NB4 (cell line): ENCODE data around the gene MPHOSPH8.

Experiments
- DNase-seq: peaks from one replicate; pipeline ENCODE4 v3.0.0; 2010; ENCODE audit warnings: low read depth
- H3K4me3 ChIP-seq: one replicate; pipeline ENCODE4 v1.5.1; 2011; ENCODE audit warnings: mild to moderate bottlenecking, low read depth, low read length, moderate library complexity
- MYC ChIP-seq: IDR thresholded peaks from 2 replicates; pipeline ENCODE4 v1.6.1; 2011; ENCODE audit warnings: low read depth, low read length
- POLR2A ChIP-seq: IDR thresholded peaks from 2 replicates; pipeline ENCODE4 v1.6.1; 2011; ENCODE audit warnings: mild to moderate bottlenecking; ENCODE audit not compliant: insufficient read length; ENCODE audit errors: extremely low read depth
- TF ChIP-seq, protein P1 (sequence below): IDR thresholded peaks from 2 replicates; pipeline ENCODE4 v1.6.1; 2011; ENCODE audit warnings: low read depth, low read length
- TF ChIP-seq, protein P2 (sequence below): IDR thresholded peaks from one replicate; pipeline ENCODE4 v1.5.1; 2012; ENCODE audit warnings: low read depth, low read length

The MPHOSPH8 gene

DNA sequence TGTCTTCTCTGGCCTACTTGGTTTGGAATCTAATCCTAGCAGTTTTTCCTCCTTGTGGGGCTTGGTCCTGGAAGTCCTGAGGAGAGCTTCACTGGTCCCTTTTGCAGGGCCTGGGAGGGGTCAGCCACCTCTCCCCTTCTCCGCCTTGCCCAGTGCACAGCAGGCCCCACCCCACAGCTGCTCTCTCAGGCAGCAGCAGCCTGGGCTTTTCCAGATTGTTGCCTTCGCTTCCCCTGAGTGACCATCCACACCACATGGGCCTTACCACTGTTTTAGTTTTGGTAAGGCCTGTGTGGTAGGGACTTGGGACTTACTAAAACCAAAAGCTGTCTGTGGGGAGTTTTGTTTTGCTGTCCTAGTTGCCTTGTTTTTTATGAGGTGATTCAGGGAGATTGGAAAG, 11.5 kb downstream of the MPHOSPH8 start:
- TF ChIP-seq, protein P1, sequence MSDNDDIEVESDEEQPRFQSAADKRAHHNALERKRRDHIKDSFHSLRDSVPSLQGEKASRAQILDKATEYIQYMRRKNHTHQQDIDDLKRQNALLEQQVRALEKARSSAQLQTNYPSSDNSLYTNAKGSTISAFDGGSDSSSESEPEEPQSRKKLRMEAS: no peak
- TF ChIP-seq, protein P2, sequence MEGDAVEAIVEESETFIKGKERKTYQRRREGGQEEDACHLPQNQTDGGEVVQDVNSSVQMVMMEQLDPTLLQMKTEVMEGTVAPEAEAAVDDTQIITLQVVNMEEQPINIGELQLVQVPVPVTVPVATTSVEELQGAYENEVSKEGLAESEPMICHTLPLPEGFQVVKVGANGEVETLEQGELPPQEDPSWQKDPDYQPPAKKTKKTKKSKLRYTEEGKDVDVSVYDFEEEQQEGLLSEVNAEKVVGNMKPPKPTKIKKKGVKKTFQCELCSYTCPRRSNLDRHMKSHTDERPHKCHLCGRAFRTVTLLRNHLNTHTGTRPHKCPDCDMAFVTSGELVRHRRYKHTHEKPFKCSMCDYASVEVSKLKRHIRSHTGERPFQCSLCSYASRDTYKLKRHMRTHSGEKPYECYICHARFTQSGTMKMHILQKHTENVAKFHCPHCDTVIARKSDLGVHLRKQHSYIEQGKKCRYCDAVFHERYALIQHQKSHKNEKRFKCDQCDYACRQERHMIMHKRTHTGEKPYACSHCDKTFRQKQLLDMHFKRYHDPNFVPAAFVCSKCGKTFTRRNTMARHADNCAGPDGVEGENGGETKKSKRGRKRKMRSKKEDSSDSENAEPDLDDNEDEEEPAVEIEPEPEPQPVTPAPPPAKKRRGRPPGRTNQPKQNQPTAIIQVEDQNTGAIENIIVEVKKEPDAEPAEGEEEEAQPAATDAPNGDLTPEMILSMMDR: no peak
- TF ChIP-seq MYC: no peak
- no peak for TF ChIP-seq POLR2A
- no peak for DNase-seq
- no peak overlapping the region for H3K4me3 ChIP-seq

DNA sequence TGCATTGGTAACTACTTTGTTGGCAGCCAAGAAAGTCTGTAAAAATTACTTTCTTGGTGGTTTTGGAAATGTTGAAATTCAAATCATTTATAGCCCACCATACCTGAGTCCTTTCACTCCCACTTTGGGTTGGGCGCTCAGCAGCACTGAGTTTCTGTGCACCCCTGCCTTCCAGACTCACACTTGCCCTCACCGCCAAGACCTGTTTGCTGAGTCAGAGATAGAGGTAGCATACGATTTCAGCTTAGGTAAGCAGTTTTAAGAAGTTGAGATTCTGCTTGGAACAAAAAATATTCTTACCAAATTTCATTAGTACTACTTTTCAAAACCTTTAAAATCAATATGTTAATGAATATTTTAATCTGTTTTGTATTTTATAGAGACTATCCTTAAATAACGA, 12.6 kb downstream of the MPHOSPH8 start:
- TF ChIP-seq, protein P1: no peak
- no peak for TF ChIP-seq MYC
- TF ChIP-seq, protein P2: no peak
- no peak for TF ChIP-seq POLR2A
- H3K4me3 ChIP-seq: no peak overlapping the region
- no peak for DNase-seq

DNA sequence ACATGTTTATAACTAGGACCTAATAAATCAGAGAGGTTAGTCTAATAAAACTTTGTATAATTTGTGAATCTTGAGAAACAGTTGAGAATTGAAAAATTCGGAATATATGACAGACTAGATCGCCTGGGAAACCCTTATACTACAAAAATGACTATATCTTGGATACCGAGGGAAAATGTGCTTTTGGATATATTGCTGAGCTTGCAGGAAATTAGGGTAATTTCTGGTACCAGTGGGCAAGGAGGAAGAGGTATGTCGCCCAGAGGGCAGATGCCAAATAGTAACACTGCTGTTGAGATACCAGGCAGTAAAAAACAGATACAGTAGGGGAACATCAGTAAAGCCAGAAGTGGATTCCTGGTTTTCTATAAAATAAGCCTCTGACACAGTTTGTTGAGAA, 17.3 kb downstream of the MPHOSPH8 start:
- H3K4me3 ChIP-seq: no peak overlapping the region

DNA sequence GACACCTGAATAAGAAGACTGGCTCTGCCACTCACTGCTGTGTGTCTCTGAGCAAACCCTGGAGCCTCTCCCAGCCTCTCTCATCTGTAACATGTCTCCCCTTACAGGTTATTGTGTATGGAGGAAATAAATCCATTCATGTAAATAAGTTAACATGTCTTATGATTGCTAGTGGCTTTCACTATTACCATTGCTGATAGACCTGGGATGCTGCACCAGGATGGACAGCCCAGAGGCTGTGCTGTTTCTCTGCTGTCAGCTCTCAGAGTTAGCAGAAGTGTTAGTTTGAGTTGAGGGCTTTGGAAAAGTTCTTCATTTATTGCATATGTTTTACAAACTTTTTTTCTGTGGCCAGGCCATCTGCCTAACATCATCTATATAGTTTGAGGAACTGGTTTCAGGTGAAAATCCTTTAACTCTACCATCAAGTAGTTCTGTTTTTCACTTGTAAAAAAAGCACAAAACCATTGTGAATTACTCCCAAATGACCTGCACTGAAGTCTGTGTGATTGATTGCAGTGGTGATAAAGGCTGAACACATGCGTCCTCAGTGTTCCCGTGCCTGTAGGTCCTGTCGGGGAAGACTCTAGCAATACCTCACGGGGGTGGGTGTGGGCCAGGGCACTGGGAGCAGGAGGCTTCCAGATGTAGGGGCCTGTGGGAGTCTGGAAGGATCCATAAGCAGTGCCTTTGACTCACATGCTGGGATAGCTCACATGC, 24.6 kb downstream of the MPHOSPH8 start:
- no peak for DNase-seq
- H3K4me3 ChIP-seq: no peak overlapping the region
- TF ChIP-seq POLR2A: no peak
- TF ChIP-seq, protein P1: no peak
- no peak for TF ChIP-seq MYC
- TF ChIP-seq, protein P2: no peak

More for the DNA sequence above, 17.3 kb downstream of the MPHOSPH8 start:
- TF ChIP-seq, protein P1: no peak
- TF ChIP-seq MYC: no peak
- TF ChIP-seq POLR2A: no peak
- TF ChIP-seq, protein P2: no peak
- DNase-seq: no peak

DNA sequence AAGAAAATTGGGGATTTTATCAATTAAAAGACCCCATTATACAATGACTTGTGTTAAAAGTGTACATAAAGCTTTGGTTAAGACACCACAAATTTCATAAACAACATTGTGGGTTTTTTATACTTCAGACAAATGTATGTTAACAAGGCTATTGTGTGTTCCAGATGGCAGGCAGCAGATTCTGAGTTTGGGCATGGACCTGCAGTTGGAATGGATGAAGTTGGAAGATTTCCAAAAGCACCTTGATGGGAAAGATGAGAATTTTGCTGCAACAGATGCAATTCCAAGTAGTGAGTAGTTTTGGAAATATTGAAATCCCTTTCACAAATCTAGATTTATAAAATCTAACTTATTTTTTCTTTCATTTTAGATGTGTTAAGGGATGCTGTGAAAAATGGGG, 25.4 kb downstream of the MPHOSPH8 start:
- DNase-seq: no peak
- TF ChIP-seq, protein P1: no peak
- no peak for TF ChIP-seq POLR2A
- TF ChIP-seq, protein P2: no peak

More for the DNA sequence above, 25.4 kb downstream of the MPHOSPH8 start:
- H3K4me3 ChIP-seq: no peak overlapping the region
